CD8-positive, alpha-beta memory T cell (primary cell): Measurements from ENCODE around the gene RPSA. TPM values are rescaled to one million over a fixed set of nuclear protein-coding genes. Genes with fewer than 3 reads are reported as not detected.

ENCODE experiments used
- CTCF ChIA-PET: fragments of 350-600 bp; sonication (Branson Sonifier 250); formaldehyde crosslinking; loops from one replicate; lab custom pipeline; 2021; ENCODE audit warnings: antibody characterized with exemption; lab: Charles Lee
- POLR2A ChIA-PET: fragments of 350-600 bp; sonication (Branson Sonifier 250); formaldehyde crosslinking; loops from one replicate; lab custom pipeline; 2021; ENCODE audit warnings: antibody characterized with exemption; lab: Charles Lee
- DNase-seq, 5 donors: peaks; one replicate each; pipeline versions ENCODE4 v3.0.0 to v3.0.0-alpha.2; 2020 to 2022; ENCODE audit warnings: mixed read lengths in 1 of 5
- H3K27ac ChIP-seq: one replicate; pipeline ENCODE4 v1.7.0; 2013; ENCODE audit warnings: low read depth, mild to moderate bottlenecking, low read length, moderate library complexity
- H3K27me3 ChIP-seq: 2 replicates; pipeline ENCODE4 v1.7.0; 2013; ENCODE audit warnings: low read length, mild to moderate bottlenecking; ENCODE audit not compliant: insufficient read depth, poor library complexity, severe bottlenecking
- H3K36me3 ChIP-seq: 2 replicates; pipeline ENCODE4 v1.7.0; 2013; ENCODE audit warnings: mild to moderate bottlenecking, low read length, moderate library complexity; ENCODE audit not compliant: insufficient read depth
- H3K4me1 ChIP-seq: 2 replicates; pipeline ENCODE4 v1.7.0; 2013; ENCODE audit warnings: mild to moderate bottlenecking, low read length, moderate library complexity; ENCODE audit not compliant: insufficient read depth
- H3K4me3 ChIP-seq: 2 replicates; pipeline ENCODE4 v1.7.0; 2013; ENCODE audit warnings: mild to moderate bottlenecking, low read length
- H3K9me3 ChIP-seq: 2 replicates; pipeline ENCODE4 v1.7.0; 2013; ENCODE audit warnings: mild to moderate bottlenecking, low read length
- H3K27ac Mint-ChIP-seq, 8 donors: one replicate each; pipeline ENCODE4 v1.8.0; 2020 to 2021; ENCODE audit warnings: mixed read lengths in 8 of 8, mild to moderate bottlenecking in 6 of 8, inconsistent platforms in 3 of 8, moderate library complexity in 3 of 8
- H3K27me3 Mint-ChIP-seq, 2 donors: one replicate each; pipeline ENCODE4 v1.8.0; 2020 to 2021; ENCODE audit warnings: mixed read lengths in 2 of 2, mild to moderate bottlenecking in 1 of 2, moderate library complexity in 1 of 2
- H3K36me3 Mint-ChIP-seq, 3 donors: one replicate each; pipeline ENCODE4 v1.8.0; 2020 to 2021; ENCODE audit warnings: mixed read lengths in 3 of 3, inconsistent platforms in 1 of 3, mild to moderate bottlenecking in 1 of 3
- H3K4me1 Mint-ChIP-seq, 3 donors: one replicate each; pipeline ENCODE4 v1.8.0; 2020 to 2021; ENCODE audit warnings: mixed read lengths in 3 of 3, inconsistent platforms in 1 of 3, mild to moderate bottlenecking in 1 of 3
- H3K4me3 Mint-ChIP-seq, 7 donors: one replicate each; pipeline ENCODE4 v1.8.0; 2020 to 2021; ENCODE audit warnings: mixed read lengths in 7 of 7, mild to moderate bottlenecking in 6 of 7, moderate library complexity in 4 of 7, inconsistent platforms in 2 of 7
- H3K9me3 Mint-ChIP-seq, 5 donors: one replicate each; pipeline ENCODE4 v1.8.0; 2020 to 2022; ENCODE audit warnings: mixed read lengths in 5 of 5, mild to moderate bottlenecking in 3 of 5, moderate library complexity in 2 of 5, inconsistent platforms in 1 of 5
- polyA plus RNA-seq: library from polyadenylated mRNA; unstranded; fragments of 300-500 nt; fragmentation: Illumina TruSeq; gene quantifications from one replicate; pipeline ENCODE4 v1.2.3, GENCODE V29; 2021
- total RNA-seq, 2 experiments: library from RNA; stranded (reverse); gene quantifications; one replicate each; pipeline ENCODE4 v1.2.3, GENCODE V29; 2021

RPSA gene
- total and polyA plus RNA-seq, 3 experiments from 2014 or later, result 1,046 to 2,518 (median 2,459) TPM

DNA sequence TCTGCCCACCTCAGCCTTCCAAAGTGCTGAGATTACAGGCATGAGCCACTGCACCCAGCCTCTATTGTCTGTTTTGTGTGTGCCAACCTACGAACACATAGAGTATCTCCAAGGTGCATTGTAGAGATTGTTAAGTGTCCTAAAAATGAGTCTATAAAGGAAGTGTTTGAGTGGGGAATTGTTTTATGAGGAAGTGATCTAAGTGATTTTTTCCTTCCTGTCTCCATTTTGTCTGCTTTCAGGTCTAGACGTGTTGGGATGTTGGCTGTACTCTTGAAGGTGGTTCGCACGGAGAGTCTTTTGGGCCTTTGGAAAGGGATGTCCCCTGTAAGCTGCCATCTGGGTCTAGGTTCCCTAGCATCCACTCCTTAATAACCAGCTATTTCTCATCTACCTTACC lies 16.3 kb upstream of the RPSA start:
- Mint-ChIP-seq H3K27me3 (peaks cover 0 to 1% of the 10 kb centered on the region in 2 donors), H3K27ac (peak overlapping the region; percentile 59 to 97 (median 84)), H3K4me3 (peak overlapping the region in 2 of 7 donors; percentile 6 to 55), H3K36me3 (peaks cover 0 to 64% (median 18%) of the 10 kb centered on the region in 3 donors), H3K4me1 (peaks cover 54 to 65% (median 59%) of the 10 kb centered on the region in 3 donors), H3K9me3 (no peaks in the 10 kb centered on the region)
- Histone ChIP-seq H3K36me3 (peaks cover 52% of the 10 kb centered on the region), H3K9me3 (no peaks in the 10 kb centered on the region), H3K4me3 (no peak overlapping the region), H3K4me1 (peaks cover 44% of the 10 kb centered on the region), H3K27ac (no peak overlapping the region), H3K27me3 (no peaks in the 10 kb centered on the region)
- DNase-seq, result no peak
- POLR2A ChIA-PET, result interaction anchor here (2.1 kb wide), 1 partner anchor 16 kb away, joined by 8 read pairs; the partner anchor contains the start of gene RPSA
- CTCF ChIA-PET, result interaction anchor here (2.4 kb wide), 1 partner anchor 15 kb away, joined by 9 read pairs; no protein-coding TSS in a partner anchor

DNA sequence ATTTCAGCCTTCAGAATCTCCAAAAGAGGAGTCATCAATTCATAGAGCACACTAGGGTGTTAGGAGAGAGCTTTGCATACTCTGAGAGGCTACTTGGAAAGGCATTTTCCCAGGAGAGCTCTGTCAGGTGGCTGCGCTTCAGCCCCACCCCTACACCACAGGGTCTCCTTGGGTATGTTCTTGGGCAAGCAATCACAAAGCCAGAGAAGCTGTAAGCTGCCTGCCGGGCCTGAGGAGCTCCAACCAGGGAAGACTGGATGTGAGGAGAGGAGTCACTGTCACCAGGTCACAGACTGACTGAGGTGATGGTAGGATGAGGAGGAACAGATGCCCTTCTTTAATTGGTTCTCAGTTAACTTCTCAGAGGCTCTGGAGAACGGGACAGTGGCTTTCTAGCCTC lies 9.8 kb upstream of the RPSA start:
- Mint-ChIP-seq H3K4me1 (peaks cover 0 to 4% (median 3%) of the 10 kb centered on the region in 3 donors), H3K27ac (peak overlapping the region in 1 of 8 donors; percentile 48), H3K4me3 (no peak overlapping the region), H3K9me3 (no peaks in the 10 kb centered on the region), H3K27me3 (peaks cover 0 to 1% of the 10 kb centered on the region in 2 donors), H3K36me3 (peaks cover 0 to 91% (median 20%) of the 10 kb centered on the region in 3 donors)
- no peaks in the 10 kb centered on the region for H3K9me3 ChIP-seq
- ChIA-PET POLR2A (no interaction called here), CTCF (no interaction called here)
- H3K4me3 ChIP-seq, result no peak overlapping the region
- no peak for DNase-seq
- H3K4me1 ChIP-seq, result no peaks in the 10 kb centered on the region
- H3K36me3 ChIP-seq, result peaks cover 51% of the 10 kb centered on the region
- H3K27me3 ChIP-seq, result no peaks in the 10 kb centered on the region
- H3K27ac ChIP-seq, result no peak overlapping the region

DNA sequence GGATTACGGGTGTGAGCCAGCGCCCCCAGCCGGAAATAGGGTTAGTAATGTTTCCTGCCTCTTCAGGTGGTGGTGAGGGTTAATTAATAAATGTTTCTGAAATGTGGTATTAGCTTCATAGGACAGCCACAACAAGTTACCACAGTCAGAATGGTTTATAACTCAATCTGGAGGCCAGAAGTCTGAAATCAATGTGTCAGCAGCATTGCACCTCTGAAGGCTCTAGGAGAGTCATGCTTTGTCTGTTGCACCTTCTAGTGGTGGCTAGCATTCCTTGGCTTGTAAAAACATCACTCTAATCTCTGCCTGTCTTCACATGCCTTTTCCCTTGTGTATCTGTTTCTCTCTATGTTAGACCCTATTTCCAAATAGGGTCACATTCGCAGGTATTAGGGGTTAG lies 7.8 kb upstream of the RPSA start:
- Histone ChIP-seq H3K9me3 (no peaks in the 10 kb centered on the region), H3K27ac (no peak overlapping the region), H3K36me3 (peaks cover 36% of the 10 kb centered on the region), H3K4me3 (no peak overlapping the region), H3K27me3 (no peaks in the 10 kb centered on the region), H3K4me1 (no peaks in the 10 kb centered on the region)
- no peaks in the 10 kb centered on the region for H3K27me3 Mint-ChIP-seq
- peak overlapping the region in 2 of 8 donors; percentile 21 to 27 for H3K27ac Mint-ChIP-seq
- no peaks in the 10 kb centered on the region for H3K9me3 Mint-ChIP-seq
- no peak overlapping the region for H3K4me3 Mint-ChIP-seq
- peaks cover 0 to 76% (median 18%) of the 10 kb centered on the region in 3 donors for H3K36me3 Mint-ChIP-seq
- ChIA-PET CTCF (interaction anchor here (1.4 kb wide), 1 partner anchor 8 kb away, joined by 3 read pairs; the partner anchor contains the start of gene RPSA), POLR2A (interaction anchor here (0.7 kb wide), 1 partner anchor 9 kb away, joined by 4 read pairs; no protein-coding TSS in a partner anchor)
- no peak for DNase-seq
- H3K4me1 Mint-ChIP-seq, result peaks cover 0 to 4% (median 0%) of the 10 kb centered on the region in 3 donors

DNA sequence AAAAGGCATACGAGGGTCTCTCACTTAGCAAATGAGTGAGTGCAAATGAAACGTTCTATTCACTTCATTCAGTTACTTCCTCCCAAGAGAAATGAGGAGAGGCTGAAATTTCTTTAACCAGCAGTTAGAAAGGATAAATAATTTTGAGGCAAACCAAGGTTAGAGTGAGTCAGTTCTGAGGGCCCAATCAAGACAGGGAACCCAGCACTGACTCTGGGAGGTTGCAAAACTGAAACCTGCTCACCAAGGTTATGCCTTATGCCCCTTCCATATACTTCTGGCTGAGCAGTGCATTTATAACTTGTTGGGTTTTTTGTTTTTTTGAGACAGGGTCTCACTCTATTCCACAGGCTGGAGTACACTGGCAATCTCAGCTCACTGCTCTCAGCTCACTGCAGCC lies 4.5 kb upstream of the RPSA start:
- H3K4me3 Mint-ChIP-seq, result no peak overlapping the region
- no peak overlapping the region for H3K27ac Mint-ChIP-seq
- POLR2A ChIA-PET, result no interaction called here

DNA sequence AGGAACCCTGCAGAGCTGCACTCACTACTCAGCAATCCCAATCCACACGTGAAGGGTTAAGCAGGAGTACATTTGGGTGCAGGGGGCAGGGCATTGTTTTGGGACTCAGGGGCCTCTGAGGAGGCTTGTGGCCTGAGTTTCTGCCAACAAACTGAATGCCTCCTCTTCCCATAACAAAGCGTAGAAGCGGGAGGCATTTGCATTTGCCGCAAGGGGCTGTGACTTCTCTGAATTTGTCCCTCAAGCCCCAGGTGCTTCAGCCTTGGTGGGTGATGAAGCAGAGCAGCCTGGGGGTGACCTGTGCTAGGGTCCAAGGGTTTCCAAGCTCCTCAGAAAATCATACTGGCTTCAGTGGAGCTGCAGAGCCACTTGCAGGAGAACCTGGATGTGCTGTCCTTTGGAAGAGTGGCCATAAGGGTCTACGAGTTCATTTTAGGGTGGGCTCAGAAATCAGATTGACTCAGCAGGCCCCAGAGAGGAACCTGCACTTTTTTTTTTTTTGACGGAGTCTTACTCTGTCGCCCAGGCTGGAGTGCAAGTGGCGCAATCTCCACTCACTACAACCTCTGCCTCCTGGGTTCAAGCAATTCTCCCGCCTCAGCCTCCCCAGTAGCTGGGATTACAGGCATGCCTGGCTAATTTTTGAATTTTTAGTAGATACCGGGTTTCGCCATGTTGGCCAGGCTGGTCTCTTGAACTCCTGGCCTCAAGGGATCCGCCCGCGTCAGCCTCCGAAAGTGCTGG lies 1.4 kb upstream of the RPSA start:
- Mint-ChIP-seq H3K27ac (peak overlapping the region in 5 of 8 donors; percentile 57 to 98 (median 96)), H3K27me3 (peaks cover 0 to 1% of the 10 kb centered on the region in 2 donors), H3K36me3 (peaks cover 7 to 50% (median 15%) of the 10 kb centered on the region in 3 donors), H3K4me3 (no peak overlapping the region), H3K9me3 (no peaks in the 10 kb centered on the region), H3K4me1 (peaks cover 32 to 44% (median 37%) of the 10 kb centered on the region in 3 donors)
- no peak overlapping the region for H3K4me3 ChIP-seq
- H3K36me3 ChIP-seq, result peaks cover 22% of the 10 kb centered on the region
- no peaks in the 10 kb centered on the region for H3K27me3 ChIP-seq
- H3K9me3 ChIP-seq, result no peaks in the 10 kb centered on the region
- H3K27ac ChIP-seq, result peak overlapping the region; percentile 89
- ChIA-PET CTCF (interaction anchor here (2.2 to 4.3 kb wide), 3 partner anchors 11 to 41 kb away, joined by 9 to 26 read pairs (median 24); no protein-coding TSS in a partner anchor), POLR2A (interaction anchor here (0.5 to 1.8 kb wide), 5 partner anchors 12 to 904 kb away, joined by 3 to 8 read pairs (median 4); no protein-coding TSS in a partner anchor)
- peaks cover 36% of the 10 kb centered on the region for H3K4me1 ChIP-seq
- DNase-seq, result no peak

More for the DNA sequence above, 4.5 kb upstream of the RPSA start:
- no peak for DNase-seq
- Mint-ChIP-seq H3K9me3 (no peaks in the 10 kb centered on the region), H3K36me3 (peaks cover 0 to 49% (median 17%) of the 10 kb centered on the region in 3 donors), H3K4me1 (peaks cover 6 to 17% (median 9%) of the 10 kb centered on the region in 3 donors), H3K27me3 (peaks cover 0 to 1% of the 10 kb centered on the region in 2 donors)
- Histone ChIP-seq H3K4me3 (no peak overlapping the region), H3K36me3 (peaks cover 13% of the 10 kb centered on the region), H3K9me3 (no peaks in the 10 kb centered on the region), H3K4me1 (peaks cover 7% of the 10 kb centered on the region), H3K27me3 (no peaks in the 10 kb centered on the region), H3K27ac (no peak overlapping the region)
- CTCF ChIA-PET, result no interaction called here

DNA sequence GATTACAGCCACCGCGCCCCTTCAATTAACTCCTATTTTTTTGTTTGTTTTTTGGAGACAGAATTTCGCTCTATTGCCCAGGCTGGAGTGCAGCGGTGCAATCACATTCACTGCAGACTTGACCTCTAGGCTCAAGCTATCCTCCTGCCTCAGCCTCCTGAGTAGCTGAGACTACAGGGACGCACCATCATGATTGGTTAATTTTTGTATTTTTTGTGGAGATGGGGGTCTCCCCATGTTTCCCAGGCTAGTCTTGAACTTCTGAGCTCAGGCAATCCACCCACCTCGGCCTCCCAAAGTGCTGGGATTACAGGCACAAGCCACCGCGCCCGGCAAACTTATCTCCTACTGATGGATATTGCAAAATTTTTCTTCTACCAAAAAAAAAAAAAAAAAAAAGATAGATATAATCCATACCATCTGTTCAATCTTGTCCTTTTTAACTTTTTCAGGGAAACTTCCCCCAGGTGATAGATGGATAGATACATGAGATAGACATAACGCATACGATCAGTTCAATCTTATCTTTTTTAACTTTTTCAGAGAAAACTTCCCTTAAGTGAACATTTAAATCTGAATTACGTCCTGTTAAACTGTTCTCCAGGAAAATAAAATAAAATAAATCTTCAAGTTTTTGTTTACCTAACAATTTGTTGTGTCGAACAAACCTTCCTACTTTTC lies 693 bp upstream of the RPSA start:
- Mint-ChIP-seq H3K36me3 (peaks cover 7 to 52% (median 14%) of the 10 kb centered on the region in 3 donors), H3K4me3 (peak overlapping the region; percentile 89 to 97 (median 93)), H3K4me1 (peaks cover 36 to 51% (median 43%) of the 10 kb centered on the region in 3 donors), H3K27ac (peak overlapping the region; percentile 83 to 98 (median 97)), H3K9me3 (no peaks in the 10 kb centered on the region), H3K27me3 (peaks cover 0 to 1% of the 10 kb centered on the region in 2 donors)
- no peak for DNase-seq
- CTCF ChIA-PET, result interaction anchor here (1.1 to 4.3 kb wide), 6 partner anchors 8 to 41 kb away, joined by 3 to 26 read pairs (median 15); no protein-coding TSS in a partner anchor
- Histone ChIP-seq H3K27ac (peak overlapping the region; percentile 89), H3K4me1 (peaks cover 36% of the 10 kb centered on the region), H3K9me3 (no peaks in the 10 kb centered on the region), H3K36me3 (peaks cover 28% of the 10 kb centered on the region), H3K4me3 (peak overlapping the region; percentile 51), H3K27me3 (no peaks in the 10 kb centered on the region)
- POLR2A ChIA-PET, result interaction anchor here (0.5 to 1.8 kb wide), 9 partner anchors 10 to 1051 kb away, joined by 3 to 13 read pairs (median 4); partner anchors contain the start of gene RPL14

DNA sequence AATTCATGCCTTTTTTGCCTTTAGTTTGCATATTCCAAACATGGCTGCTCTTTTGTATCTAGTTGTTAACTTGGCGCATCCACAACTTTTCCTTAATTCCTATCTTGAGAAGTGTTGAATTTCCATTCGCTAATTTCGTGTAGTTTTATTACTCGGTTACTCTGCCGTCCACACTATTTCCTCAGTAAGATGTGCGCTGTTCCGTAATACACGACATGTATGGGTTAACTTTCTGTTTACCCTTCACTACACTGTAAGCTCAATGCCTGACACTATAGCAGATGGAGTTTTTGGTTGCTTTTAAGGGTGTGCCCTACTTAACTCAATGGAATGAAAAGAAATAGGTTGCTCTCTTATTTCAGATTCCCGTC lies 724 bp downstream of the RPSA start:
- Histone ChIP-seq H3K9me3 (no peaks in the 10 kb centered on the region), H3K27me3 (no peaks in the 10 kb centered on the region), H3K27ac (peak overlapping the region; percentile 89), H3K36me3 (peaks cover 41% of the 10 kb centered on the region), H3K4me3 (peak overlapping the region; percentile 82), H3K4me1 (peaks cover 40% of the 10 kb centered on the region)
- H3K9me3 Mint-ChIP-seq, result no peaks in the 10 kb centered on the region
- H3K4me1 Mint-ChIP-seq, result peaks cover 45 to 59% (median 55%) of the 10 kb centered on the region in 3 donors
- H3K36me3 Mint-ChIP-seq, result peaks cover 12 to 54% (median 22%) of the 10 kb centered on the region in 3 donors
- POLR2A ChIA-PET, result interaction anchor here (0.5 to 1.8 kb wide), 8 partner anchors 8 to 1792 kb away, joined by 3 to 13 read pairs (median 4); partner anchors contain the start of gene CTNNB1
- H3K27me3 Mint-ChIP-seq, result peaks cover 0 to 1% of the 10 kb centered on the region in 2 donors
- peak overlapping the region; percentile 91 to 97 (median 96) for H3K4me3 Mint-ChIP-seq
- CTCF ChIA-PET, result interaction anchor here (0.8 to 4.3 kb wide), 5 partner anchors 9 to 76 kb away, joined by 4 to 26 read pairs (median 21); no protein-coding TSS in a partner anchor
- peak overlapping the region; percentile 83 to 98 (median 97) for H3K27ac Mint-ChIP-seq
- DNase-seq, result no peak
